Stimulated activated CD4-positive, alpha-beta T cell treated with anti-CD3 and anti-CD28 coated beads, Interleukin-15, amount 100 ng/mL, for 24 hours (primary cell): ENCODE measurements around the gene ATXN7L3B.
"Not testable (repeated sequence)": the region's sequence is repeated elsewhere in the genome, so short reads cannot be mapped to it uniquely, and the experiment has no call there.

Source experiments
- DNase-seq: peaks from one replicate; pipeline ENCODE4 v3.0.0-alpha.2; 2020

ATXN7L3B gene, protein sequence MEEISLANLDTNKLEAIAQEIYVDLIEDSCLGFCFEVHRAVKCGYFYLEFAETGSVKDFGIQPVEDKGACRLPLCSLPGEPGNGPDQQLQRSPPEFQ

DNA sequence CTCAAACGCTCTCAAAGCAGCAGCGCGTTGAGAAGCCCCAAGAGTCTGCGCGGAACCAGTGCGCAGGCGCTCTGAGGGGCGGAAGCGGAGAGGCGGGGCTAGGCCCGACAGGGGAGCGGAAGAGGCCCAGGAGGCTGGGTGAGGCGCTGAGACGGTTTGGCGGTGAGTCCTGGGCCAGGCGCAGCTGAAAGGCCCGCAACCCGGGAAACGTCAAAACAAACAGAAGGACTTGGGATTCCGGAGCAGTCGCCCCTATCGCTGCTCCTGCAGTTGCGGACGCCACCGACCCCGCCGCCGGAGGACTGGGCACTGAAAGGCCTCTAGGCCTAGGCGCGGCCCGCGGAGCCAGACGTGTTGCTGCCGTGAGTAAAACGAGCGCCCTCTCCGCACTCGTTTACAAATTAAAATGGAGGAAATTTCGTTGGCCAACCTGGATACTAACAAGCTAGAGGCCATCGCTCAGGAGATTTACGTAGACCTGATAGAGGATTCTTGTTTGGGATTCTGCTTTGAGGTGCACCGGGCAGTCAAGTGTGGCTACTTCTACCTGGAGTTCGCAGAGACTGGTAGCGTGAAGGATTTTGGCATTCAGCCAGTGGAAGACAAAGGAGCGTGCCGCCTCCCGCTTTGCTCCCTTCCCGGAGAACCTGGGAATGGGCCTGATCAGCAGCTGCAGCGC is at the start of gene ATXN7L3B:
Gene ATXN7L3B, plus strand, starts transcription at position 129 of the 679 bp plus-strand sequence. Its CDS starts 278 bp downstream, at position 407.
- peak; percentile 94 for DNase-seq

DNA sequence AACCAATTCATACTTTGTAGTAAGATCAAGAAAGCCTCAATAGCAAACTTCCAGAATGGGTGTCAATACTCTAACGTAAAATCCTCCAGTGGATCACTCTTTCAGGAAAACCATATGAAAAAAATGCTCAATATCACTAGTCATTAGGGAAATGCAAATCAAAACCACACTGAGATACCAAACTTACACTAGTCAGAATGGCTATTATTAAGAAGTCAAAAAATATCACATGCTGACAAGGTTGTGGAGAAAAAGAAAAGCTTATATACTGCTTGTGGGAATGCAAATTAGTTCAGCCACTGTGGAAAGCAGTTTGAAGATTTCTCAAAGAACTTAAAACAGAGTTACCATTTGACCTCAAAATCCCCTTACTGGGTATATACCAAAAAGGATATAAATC is 49.5 kb upstream of the ATXN7L3B start:
- no peak for DNase-seq

DNA sequence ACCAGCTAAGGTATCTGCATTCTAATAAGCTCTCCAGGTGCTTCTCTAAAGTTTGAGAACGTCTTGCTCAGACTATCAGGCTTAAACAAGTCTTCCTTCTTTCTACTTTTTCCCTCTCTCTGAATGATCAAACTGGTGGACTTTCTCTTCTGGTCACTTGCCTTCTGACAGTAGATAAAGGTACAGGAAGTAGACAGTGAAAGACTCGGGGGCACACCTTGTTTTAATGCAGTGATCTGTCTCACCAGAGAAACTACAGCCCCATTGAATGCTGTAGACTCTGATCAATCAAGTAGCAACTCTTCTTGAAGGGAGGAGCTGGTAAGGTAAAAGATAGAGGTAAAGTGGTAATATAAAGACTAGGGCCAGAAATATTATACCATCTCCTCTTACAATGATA is 48.1 kb upstream of the ATXN7L3B start:
- DNase-seq, result no peak

DNA sequence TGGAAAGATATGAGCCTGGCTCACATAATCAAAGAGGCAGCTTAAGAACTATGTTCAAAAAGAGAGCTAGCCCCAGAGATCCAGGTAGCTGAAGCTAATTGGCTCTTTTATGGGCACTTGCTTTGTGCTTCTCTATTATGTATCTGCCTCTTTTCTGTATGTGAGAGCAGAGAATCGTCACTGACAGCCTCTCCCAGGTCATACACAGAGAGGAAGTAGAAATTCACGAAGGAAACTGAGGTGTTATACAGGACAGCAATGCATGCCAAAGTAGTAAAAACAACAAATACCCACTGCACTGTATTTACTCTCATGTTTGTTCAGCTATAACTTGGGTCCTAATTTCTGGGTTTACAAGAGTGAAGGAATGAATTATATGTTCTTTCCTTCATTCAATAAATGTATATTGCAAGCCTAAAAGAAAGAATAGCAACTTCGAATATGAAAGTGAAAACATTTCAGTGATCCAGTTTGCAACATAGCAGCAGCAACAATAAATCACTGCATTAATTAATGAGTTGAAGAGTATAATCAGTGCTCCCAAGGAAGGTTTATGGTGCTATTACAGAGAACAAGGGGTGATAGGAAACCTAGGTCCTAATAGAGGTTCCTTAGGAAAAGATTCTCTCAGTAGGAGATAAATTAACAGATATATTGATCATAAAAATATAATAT is 47.1 kb upstream of the ATXN7L3B start:
- no peak for DNase-seq

DNA sequence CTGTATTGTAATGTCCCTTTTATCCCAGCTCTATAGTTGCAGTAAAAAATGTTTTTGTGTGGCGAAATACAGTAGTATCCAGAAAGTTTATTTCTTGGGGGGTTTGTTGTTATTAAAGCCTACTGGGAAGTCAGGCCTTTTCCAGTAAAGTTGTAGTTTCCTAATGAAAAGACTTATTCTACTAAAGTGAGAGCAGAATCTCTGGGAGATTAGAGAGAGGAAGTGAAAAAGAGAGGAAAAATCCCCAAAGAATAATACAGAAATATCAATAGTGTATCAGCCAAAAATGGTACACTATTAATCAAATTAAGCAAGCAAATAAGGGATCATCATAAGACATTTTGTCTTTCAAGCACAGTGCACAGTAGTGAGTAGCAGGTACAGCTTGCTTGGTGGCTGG is 46.3 kb upstream of the ATXN7L3B start:
- no peak for DNase-seq

DNA sequence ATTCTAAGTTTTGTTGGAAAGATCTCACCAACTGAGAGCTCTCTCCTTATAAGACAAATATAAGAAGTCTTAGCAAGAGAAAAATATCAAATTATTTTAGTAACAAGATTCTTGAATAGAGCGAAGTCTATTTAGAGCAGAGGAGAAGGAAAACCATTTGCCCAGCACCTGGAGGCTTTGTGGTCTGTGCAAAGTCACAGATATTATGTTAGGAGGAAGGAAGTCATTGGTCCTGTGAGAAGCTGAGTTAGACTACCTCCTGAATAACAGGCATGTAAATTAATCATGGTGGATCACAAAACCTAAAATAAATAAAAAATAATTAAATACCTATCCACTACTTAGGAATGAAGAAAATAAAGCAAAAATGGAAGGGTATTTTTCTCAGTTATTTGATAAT is 38.4 kb upstream of the ATXN7L3B start:
- DNase-seq, result no peak

DNA sequence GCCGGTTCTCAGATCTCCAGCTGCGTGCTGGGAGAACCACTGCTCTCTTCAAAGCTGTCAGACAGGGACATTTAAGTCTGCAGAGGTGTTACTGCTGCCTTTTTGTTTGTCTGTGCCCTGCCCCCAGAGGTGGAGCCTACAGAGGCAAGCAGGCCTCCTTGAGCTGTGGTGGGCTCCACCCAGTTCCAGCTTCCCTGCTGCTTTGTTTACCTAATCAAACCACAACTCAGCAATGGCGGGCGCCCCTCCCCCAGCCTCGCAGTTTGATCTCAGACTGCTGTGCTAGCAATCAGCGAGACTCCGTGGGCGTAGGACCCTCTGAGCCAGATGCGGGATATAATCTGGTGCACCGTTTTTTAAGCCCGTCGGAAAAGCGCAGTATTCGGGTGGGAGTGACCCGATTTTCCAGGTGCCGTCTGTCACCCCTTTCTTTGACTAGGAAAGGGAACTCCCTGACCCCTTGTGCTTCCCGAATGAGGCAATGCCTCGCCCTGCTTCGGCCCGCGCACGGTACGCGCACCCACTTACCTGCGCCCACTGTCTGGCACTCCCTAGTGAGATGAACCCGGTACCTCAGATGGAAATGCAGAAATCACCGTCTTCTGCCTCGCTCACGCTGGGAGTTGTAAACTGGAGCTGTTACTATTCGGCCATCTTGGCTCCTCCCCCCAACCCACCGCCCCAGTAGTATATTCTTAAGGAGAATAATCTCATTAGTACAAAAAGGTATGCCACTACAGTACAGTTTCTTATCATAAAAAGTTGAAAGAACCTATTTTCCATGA is 28.6 kb upstream of the ATXN7L3B start:
- DNase-seq, result not testable (repeated sequence)

DNA sequence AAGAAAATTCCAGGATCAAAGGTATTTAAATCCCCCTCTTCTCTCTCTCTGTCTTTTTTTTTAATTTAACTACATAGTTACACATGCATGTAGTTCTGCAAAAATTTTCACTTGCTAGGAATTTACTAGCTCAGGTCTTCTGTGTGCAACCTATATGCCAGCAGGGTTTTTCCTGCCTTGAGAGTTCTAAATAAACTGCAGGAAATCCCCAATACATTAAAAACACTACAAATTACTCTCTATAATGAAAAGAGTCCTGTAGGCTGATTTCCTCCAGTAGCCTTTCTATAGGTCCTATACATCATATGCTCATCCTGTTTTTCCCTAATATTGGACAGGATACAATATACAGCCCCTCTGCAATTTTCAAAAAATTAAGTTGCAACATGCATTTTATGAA is 27.7 kb upstream of the ATXN7L3B start:
- no peak for DNase-seq

DNA sequence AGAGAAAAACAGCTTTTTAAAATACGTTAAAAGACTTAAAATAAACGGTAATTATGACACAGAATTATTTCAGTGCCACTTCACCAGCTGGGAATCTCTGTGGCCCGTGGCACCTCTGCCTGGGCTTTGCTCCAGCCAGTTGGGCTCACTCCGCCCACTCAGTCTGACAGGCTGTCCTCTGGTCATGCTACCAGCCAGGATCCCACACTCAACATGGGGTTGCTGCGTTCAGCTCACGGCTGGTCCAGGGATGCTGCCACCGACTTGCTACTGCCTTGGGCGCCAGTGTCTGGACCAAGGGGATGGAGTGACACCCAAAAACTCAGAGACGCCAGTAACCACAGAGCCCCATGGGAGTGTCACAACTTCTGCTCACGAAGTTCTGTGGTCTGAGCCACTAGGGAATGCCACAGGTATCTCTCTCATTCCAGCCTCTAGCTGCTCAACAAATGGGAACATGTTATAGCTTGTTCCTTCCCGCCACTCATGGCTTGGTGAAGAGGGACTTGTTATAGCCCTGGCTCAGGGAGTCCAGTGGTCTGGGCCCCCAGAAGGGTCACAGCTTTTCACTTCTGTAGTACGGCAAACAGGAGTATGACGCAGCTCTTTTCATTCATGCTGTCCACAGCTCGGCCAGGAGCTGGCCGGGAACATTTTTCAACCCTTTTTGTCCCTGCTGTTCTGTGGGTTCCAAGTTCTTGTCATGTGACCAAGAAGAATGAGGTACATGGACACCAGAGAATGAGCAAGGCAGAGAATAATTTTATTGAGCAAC is 23.4 kb upstream of the ATXN7L3B start:
- no peak for DNase-seq

DNA sequence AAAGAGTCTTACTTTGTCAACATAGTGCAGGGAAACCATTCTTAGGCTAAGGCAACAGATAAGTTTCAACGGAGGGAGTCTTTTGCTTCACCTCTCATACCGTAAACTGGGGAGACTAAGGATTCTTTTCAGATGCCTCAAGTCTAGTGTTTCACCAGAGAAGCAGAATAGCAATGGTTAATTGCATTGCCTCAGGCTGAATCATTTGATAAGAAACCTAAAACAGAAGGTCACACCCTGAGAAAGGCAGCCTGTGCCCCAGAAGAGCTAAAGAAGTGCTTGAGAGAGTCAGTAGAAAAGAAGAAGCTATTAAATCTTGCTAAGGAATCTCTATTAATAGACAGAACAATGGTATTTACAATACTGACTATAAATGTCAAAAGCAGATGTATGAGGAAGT is 21.8 kb upstream of the ATXN7L3B start:
- no peak for DNase-seq

DNA sequence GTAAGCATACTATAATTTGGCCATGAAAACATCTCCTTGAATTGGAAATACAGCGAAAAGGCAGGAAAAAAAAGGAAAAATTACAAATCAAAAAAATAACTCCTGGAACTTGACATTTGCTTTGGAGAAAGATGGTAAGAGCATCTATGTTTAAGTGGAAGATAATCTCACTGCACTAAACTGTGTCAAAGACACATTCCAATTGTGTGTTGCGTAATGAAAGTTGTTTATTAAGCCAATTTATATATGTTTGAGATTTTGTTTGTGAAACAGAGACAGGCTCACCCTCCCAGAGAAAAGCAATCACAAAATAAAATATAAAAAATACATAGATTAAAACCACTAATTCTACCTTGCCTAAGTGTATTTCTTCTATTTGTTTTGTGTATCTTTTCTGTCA is 11.1 kb upstream of the ATXN7L3B start:
- DNase-seq, result no peak

DNA sequence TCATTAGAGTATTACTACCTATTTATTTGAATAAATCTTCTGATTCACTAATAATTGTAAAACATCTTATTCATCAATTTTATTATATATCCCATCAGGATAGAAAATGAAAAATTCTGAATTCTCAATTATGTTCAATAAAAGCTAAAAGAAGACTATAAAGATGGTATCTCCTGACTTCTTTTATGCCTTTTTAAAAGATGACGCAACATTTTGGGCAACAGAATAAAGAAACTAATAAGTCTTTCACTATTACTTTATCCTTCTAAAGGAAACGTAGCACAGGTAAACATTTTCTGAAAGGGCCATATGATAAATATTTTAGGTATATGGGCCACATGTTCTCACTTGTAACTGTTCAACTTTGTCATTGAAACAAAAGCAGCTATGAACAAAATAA is 10.1 kb upstream of the ATXN7L3B start:
- no peak for DNase-seq

DNA sequence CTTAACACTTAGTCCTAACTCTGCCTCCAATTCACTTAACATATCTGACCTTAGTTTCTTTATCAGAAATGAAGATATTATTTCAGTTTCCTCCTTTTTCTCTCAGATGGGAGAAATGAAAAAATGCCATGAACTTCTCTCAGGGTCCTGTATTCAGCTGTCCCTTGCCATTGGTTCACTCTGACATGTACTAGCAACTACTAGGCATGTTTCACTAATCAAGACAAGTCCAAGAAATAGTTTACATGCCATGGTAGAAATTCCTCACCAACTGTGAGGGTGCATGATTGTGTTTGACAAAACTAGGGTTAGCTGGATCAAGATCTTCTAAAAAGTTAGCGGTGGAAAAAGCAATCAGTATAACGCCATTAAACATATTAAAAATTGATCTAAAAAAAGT is 7.0 kb upstream of the ATXN7L3B start:
- DNase-seq, result no peak

DNA sequence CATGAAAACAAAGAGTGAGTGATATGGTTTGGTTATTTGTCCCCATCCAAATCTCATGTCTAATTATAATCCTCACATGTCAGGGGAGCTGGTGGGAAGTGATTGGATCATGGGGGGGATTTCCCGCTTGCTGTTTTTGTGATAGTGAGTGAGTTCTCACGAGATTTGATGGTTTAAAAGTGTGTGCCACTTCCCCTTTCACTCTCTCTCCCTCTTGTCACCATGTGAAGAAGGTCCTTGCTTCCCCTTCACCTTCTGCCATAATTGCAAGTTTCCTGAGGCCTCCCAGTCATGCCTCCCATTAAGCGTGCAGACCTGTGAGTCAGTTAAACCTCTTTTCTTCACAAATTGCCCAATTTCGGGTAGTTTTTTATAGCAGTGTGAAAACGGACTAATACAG is 2.1 kb upstream of the ATXN7L3B start:
- DNase-seq, result no peak

DNA sequence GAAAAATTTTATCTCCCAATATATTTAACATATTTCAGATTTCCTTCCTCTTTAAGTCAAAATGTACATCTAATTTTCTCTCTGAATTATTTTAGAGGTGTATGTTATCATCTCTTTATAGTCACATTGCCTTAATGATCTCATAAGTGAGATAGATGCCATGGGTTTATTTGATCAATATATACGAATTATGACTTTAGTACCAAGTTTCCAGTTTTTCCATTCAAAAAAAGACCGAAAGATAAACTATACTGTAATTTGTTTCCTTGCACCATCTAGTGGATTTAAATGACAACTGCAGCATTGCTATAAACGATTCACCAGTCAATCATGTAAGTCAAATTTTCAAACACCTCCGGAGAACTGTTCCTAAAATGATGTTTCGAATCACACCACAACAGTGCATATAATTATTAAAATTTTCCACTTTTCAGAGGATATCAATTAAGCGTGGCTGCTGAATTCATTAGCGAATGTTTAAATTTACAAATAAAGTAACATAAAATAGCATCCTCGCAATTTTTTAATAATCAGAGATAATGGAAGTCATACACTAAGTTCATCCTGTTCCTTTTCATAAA is 419 bp upstream of the ATXN7L3B start:
- DNase-seq, result no peak

DNA sequence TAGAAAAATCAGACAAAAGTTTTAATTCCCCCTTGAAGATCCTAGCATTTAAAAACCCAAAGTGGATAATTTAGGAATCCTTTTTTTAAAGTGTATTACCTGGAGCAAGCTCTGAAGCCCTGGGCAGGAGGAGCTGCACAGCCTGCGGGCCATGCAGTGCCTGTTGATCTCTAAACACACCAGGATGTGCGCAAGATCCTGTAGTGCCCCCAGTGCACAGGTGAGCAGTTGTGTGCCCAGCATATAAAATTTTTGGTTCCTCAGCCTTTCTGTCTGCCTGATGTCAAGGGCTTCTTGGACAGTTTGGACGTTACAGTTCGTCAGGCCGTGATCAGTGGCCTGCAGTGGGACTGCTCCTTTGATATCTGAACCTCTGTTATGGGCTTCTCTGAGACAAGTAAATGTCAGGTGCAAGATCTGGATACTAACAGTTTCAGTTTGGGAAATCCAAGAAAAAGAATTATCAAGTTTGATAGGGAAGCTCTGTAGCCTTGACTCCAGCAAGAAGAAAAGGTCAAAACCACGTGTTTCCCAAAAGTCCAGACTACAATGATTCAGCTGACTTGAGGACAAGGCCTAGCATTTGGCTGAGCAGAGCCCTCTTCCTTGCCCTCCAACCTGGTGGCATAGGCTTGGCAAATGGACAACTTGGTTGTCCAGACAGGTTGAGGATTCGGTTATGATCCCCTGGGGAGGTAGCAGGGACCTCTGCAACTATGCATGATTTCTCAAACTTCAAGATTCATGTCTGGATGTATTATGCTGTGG is 1.0 kb downstream of the ATXN7L3B start:
- DNase-seq, result peak; percentile 36

DNA sequence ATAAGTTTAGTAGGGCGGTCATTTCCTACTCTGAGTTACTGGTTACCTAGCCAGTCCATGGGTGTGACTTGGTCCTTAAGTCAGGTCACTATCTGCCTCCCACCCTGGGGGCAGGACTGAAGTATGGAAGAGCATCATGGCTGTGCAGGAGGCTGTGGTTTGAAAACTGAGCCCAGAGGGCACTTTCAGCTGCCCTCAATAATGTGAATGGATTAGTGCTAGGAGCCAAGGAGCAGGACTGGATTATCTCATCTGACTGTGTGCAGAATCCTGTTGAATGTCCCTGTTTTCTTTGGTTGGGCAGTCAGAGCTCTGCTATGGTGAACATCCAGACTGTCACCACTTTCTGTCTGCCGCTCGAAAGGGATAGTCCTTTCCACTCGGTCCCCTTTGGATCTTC is 1.6 kb downstream of the ATXN7L3B start:
- DNase-seq, result no peak

DNA sequence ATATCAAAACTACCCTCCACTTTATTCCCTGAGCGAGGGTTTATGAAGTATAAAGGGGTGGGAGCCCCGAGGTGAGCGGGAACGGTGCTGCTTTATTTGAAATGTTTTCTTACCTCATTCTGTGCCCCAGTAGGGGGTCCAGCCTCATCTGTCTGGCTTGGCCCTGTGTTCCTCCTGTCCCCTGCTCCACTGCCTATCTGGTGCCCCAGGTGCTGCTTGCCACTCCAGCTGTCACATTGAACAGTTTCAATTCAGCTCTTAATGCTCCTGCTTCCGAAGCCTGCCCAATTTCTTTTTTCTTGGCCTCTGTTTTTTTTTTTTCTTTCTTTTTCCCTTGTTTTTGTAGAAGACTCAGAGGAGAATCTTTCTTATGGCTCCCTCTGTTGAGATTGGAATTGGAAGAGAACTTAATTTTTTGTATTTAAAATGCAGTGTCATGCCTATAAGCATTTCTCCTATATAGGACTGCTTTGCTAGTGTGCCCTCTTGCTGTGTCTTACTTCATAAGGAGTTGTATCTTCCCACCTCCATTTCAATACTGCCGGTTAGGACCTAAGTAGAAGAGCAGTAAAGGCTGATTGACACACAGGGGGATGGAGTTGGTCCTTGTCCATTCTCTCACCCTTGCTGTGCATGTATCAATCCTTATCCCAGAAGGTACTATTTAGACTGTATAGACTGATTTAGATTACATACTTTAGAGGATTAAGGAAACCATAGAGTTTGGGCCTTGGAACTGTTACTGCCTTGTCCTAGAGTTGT is 2.3 kb downstream of the ATXN7L3B start:
- no peak for DNase-seq

DNA sequence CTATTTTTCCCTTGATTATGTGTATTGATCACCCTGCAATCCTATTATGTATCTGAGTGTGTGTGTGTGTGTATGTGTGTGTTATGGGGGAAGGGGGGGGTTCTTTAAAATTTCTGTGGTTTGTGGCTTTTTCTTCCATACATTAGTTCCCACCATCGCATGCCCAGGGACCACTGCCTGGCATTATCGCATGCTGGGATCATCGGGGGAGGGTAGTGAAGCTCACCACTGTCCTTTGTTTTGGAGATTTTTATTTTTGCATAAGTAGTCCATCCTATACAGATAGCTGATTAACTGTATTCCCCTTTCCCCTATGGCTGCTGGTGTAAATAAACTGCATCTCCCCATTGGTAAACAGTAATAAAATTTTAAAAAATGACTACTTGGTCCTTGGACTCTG is 3.4 kb downstream of the ATXN7L3B start:
- no peak for DNase-seq

DNA sequence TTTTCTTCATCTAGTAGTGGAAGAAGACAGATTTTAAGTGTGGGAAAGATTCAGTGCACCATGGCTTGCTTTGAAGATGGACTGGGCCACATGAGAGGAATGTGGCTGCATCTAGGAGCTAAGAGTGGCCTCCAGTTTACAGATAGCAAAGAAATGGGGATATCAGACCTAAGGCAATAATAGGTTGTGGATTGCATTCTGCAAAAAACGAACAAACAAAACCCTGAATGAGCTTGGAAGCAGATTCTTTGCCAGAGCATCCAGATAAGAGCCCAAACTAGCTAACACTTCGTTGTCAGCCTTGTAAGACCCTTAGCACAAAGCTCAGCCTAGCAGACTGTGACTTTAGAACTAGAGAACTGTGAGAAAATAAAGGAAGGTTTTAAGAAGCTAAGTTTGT is 9.6 kb downstream of the ATXN7L3B start:
- DNase-seq, result no peak

DNA sequence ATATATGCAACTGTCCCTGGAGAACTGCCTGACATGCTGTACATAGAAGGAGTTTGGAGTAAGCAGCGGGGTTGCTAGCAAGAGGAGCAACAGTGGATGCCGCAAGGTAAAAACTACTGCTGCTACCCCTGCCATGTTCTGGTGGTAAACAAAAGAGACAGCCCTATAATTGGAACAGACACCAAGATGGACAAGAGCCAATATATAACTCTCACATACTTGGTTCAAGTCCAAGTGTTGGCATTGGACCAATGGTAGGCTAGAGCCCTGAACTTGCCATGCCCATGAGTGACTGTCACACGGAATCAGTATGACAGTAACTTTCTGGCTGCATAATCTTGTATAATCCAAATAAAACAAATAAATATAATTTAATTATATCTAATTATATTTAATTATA is 13.7 kb downstream of the ATXN7L3B start:
- DNase-seq, result no peak
